ENCODE measurements around the gene PLEKHG4.

DNA sequence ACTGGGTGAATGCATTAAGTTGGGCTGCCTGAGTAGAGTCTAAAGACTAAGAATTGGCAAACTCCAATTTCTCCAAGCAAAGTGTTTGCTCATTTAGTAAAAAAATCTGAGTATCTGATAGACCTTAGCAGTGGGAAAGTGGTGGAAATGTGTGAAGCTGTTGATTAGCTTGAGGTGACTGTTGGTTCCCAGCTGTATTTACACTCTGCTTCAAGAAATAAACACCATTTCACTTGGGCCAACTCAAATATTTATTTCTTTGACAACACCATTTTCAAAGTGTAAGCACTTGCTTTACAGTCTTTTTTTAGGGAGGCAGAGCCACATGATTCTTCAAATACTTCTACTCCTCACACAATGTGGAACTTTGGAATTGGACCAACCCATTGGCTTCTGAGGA is 38.5 kb downstream of the PLEKHG4 start:
- TF ChIP-seq YY1 (IDR thresholded peaks at IDR 0.05; ENCODE audit: insufficient read depth, insufficient read length) (no peak), ZNF274 (IDR thresholded peaks at IDR 0.05; ENCODE audit: low read depth, low read length) (no peak)

Data from NT2/D1 (cell line).